Duodenal mucosa (tissue), 2 donors: ENCODE data around the gene DPF3.

Source experiments
- H3K27ac ChIP-seq: one replicate; pipeline ENCODE4 v1.7.0; 2013; ENCODE audit warnings: low read depth, low read length
- H3K27me3 ChIP-seq, 2 donors: one replicate each; pipeline ENCODE4 v1.7.0; 2013; ENCODE audit warnings: low read length in 2 of 2, control low read depth in 1 of 2; ENCODE audit not compliant: insufficient read depth in 2 of 2, control insufficient read depth in 1 of 2
- H3K36me3 ChIP-seq, 2 donors: one replicate each; pipeline ENCODE4 v1.7.0; 2013; ENCODE audit warnings: low read length in 2 of 2, control low read depth in 1 of 2; ENCODE audit not compliant: insufficient read depth in 2 of 2, control insufficient read depth in 1 of 2
- H3K4me1 ChIP-seq, 2 donors: one replicate each; pipeline ENCODE4 v1.7.0; 2013; ENCODE audit warnings: low read length in 2 of 2, control low read depth in 1 of 2; ENCODE audit not compliant: insufficient read depth in 2 of 2, control insufficient read depth in 1 of 2
- H3K4me3 ChIP-seq, 2 donors: one replicate each; pipeline ENCODE4 v1.7.0; 2013; ENCODE audit warnings: low read length in 2 of 2, low read depth in 1 of 2
- H3K9ac ChIP-seq, 2 donors: one replicate each; pipeline ENCODE4 v1.7.0; 2013; ENCODE audit warnings: low read length in 2 of 2, low read depth in 1 of 2
- H3K9me3 ChIP-seq, 2 donors: one replicate each; pipeline ENCODE4 v1.7.0; 2013; ENCODE audit warnings: low read length in 2 of 2, control low read depth in 1 of 2; ENCODE audit not compliant: control insufficient read depth in 1 of 2

Gene DPF3

DNA sequence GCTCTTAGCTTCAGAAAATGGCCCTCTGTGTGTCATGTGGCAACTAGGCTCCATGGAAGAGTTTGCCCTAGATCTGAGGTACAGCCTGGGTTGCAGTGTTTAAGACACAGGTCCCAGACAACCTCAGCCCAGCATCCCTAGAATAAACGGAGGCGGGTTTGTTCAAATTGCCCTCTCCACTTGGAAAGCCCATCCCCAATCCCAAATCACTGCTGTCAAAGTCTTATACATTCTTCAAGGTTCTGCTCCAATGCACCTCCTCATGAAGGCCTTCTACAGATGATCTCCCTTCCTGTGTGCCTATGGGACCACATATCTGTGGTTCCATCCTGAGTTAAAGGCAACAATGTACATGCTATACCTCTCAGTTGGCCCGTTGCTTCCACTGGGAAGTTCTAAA is 289.8 kb downstream of the DPF3 start:
- Histone ChIP-seq H3K4me3 (no peak overlapping the region), H3K9me3 (no peaks in the 10 kb centered on the region), H3K27ac (no peak overlapping the region), H3K27me3 (no peaks in the 10 kb centered on the region), H3K9ac (no peak overlapping the region), H3K4me1 (no peaks in the 10 kb centered on the region), H3K36me3 (no peaks in the 10 kb centered on the region)

DNA sequence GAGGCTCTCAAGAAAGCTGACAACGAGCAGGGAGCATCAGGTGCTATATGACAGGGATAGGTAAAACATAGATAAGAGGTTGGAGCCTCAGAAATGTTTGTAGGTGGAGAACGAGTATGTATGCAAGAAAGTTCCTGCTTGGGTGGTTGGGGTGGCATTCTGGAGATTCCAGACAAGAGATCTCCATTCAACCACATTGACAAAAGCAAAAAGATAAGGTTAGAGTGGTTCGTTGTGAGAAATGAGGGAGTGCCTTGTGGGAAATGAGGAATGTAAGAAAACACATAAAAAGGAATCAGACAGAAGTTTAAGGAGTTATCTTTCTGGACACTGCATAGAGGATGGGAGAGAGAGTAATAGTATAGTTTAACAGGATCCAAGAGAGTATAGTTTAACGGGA is 290.3 kb downstream of the DPF3 start:
- Histone ChIP-seq H3K9ac (no peak overlapping the region), H3K4me3 (no peak overlapping the region), H3K27ac (no peak overlapping the region), H3K36me3 (no peaks in the 10 kb centered on the region), H3K4me1 (no peaks in the 10 kb centered on the region), H3K9me3 (no peaks in the 10 kb centered on the region), H3K27me3 (no peaks in the 10 kb centered on the region)

DNA sequence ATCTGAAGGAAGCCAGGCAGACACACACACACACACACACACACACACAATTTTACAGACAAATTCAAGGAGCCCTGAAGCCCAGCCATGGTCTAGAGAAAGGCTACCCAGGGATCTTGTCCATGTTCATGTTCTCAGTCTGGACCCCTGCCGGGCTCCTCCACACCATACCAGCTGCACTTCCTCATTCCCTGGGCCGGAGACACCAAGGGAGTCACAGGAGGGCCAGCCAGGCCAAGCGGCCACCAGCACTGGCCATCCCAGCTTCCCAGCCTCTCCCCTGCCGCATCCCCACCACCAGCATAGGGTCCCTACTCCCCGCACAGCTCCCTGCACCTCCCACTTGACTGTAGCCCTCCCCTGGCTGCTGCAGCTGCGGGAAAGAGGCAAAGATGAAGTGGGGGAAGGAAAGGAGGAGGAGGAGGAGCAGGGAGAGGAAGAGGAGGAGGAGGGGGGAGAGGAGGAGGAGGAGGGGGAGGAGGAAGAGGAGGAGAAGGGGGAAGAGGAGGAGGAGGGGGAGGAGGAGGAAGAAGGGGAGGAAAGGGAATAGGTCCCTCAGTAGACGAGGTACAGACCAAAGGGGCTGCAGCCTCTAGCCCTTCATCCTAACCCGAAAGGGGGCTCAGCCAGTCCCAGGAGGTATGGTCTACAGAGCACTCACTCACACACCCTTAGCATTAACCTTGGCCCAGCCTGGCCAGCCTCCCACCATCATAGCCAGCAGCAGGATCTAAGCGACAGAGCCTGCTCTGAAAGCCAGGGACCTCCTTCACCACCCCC is 293.2 kb downstream of the DPF3 start:
- Histone ChIP-seq H3K36me3 (no peaks in the 10 kb centered on the region), H3K9me3 (no peaks in the 10 kb centered on the region), H3K4me3 (no peak overlapping the region), H3K9ac (no peak overlapping the region), H3K27me3 (peaks cover 0 to 5% of the 10 kb centered on the region in 2 donors), H3K4me1 (no peaks in the 10 kb centered on the region), H3K27ac (no peak overlapping the region)

DNA sequence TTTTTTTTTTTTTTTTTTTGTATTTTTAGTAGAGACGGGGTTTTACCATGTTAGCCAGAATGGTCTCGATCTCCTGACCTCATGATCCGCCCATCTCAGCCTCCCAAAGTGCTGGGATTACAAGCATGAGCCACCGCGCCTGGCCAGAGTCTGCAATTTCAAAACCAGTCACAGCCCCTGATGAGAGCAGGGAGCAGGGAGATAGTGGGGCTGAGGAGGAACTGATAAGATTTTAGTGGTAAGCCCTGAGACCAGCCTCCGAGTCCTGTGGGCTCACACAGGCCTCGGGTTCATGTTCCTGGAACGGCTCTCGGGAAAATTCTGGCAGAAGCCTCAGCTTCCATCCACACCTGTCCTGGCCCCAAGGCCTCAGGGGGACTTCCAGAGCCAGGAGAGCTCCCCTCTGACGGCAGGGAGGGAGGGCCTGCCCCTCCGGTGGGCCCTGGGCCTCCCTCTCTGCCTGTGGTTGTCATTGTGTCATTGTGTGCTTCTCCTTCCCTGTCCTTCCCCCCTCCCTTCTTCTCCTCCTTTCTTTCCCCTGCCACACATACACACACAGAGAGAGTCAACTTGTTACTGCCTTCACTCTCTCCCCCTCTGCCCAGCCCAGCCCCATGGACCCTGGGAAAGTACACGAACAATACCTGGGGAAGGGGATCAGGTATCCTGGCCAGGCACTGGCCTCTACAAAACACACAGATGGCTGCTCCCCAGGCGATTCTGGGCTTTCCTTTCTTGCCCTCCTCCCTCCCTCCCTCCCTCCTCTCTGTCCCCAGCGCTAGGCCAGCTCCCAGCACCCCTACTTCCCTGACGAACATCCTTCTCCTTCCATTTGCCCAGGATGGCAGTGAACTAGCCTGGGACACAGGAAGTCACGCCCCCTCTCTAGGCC is 294.1 kb downstream of the DPF3 start:
- Histone ChIP-seq H3K9ac (no peak overlapping the region), H3K4me1 (no peaks in the 10 kb centered on the region), H3K27me3 (peaks cover 0 to 5% of the 10 kb centered on the region in 2 donors), H3K36me3 (no peaks in the 10 kb centered on the region), H3K27ac (no peak overlapping the region), H3K9me3 (no peaks in the 10 kb centered on the region), H3K4me3 (no peak overlapping the region)

DNA sequence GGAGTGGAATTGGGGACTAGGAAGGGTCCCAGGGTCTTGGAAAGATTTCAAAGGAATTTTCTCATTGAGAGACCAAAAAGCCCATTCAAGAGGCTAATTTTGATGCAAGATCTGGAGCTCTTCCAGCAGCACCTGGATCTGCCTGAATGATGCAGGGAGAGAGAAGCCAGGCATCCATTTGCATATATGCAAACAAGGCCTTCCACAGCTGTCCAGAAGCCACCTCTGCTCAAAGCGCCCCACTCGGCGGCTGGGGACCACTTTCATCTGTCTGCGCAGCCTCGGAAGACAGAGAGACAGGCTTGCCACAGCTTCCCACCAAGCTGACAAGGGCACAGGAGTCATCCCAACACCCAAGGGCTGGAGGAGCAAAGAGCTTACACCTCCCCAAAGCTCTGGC is 295.6 kb downstream of the DPF3 start:
- Histone ChIP-seq H3K9me3 (no peaks in the 10 kb centered on the region), H3K4me1 (no peaks in the 10 kb centered on the region), H3K36me3 (no peaks in the 10 kb centered on the region), H3K27me3 (peaks cover 0 to 5% of the 10 kb centered on the region in 2 donors), H3K4me3 (no peak overlapping the region), H3K9ac (no peak overlapping the region), H3K27ac (no peak overlapping the region)

DNA sequence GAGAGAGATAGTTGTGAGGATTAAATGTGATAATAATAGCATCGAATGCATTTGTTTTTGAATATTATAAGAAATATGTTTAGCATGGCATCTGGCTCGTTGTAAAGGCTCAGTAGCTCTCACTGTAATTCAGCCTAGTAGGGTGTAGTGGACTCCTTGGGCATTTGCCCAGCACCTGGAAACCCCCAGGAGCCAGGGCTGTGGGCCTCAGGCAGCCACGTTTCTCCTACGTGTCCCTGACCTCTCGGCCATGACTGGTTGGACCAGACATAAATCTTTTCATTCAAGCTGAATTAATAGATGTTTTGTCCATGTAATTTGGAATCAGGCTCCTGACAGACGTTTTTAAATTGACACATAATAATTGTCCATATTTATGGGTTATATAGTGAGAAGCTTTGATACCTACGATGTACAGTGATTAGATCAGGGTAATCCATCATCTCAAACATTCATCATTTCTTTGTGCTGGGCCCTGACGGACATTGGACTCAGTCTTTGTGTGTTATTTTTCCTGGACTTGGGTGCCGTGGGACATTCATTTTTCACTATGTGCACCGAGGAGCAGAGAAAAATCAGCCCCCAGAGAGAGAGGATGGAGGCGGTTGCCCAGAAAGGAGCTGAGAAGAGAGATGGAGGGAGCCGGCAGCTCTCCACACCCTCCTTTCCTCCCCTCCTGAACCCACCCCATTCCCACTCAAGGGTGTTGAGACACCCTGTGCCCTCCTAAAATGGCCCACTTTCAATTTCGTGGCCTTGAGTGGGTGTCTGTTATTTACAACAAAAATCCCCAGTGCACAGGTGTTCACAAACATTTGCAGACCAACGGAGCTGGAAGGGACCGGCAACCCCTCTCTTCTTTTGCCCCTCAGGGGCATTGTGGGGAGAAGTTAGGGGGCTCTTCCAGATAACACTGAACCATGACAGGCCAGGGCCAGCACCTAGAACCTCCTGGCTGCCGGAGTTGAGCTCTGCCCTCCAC is 296.4 kb downstream of the DPF3 start:
- Histone ChIP-seq H3K9me3 (no peaks in the 10 kb centered on the region), H3K4me1 (no peaks in the 10 kb centered on the region), H3K36me3 (no peaks in the 10 kb centered on the region), H3K4me3 (no peak overlapping the region), H3K9ac (no peak overlapping the region), H3K27me3 (peaks cover 0 to 5% of the 10 kb centered on the region in 2 donors), H3K27ac (no peak overlapping the region)

DNA sequence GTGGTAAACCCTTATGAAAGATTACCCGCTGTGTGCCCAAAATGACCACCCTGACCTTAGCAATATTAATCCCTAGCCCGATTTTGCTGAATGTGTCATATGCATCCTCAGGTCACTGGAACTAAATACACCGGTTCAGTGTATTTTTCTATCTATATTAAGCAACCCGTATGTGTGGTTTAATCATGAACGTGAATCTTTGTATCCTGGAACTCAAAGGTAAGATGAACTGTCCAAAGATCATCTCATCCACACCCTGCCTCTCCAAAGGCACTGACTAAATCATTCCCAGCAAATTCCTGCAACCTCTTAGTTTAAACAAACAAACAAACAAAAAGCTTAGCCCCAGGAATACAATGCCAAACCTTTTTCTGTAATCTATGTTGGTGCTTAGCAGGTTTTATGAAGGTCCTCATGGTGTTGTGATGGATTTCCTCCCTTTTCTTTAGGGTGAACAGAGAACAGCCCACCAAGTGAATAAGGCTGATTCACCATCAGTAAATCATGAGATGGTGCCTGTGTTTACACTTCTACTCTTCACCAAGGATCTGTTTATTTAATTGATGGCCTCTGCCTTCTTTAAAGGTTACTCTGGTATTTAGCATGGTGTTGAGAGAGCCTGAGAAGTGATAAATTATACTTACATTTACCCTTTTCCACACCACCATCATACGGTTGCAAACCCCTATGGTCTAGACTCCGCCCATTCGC is 298.6 kb downstream of the DPF3 start:
- H3K27me3 ChIP-seq: peaks cover 0 to 5% of the 10 kb centered on the region in 2 donors
- H3K4me1 ChIP-seq: no peaks in the 10 kb centered on the region
- no peaks in the 10 kb centered on the region for H3K9me3 ChIP-seq
- H3K9ac ChIP-seq: no peak overlapping the region
- no peak overlapping the region for H3K4me3 ChIP-seq
- no peaks in the 10 kb centered on the region for H3K36me3 ChIP-seq
- no peak overlapping the region for H3K27ac ChIP-seq

DNA sequence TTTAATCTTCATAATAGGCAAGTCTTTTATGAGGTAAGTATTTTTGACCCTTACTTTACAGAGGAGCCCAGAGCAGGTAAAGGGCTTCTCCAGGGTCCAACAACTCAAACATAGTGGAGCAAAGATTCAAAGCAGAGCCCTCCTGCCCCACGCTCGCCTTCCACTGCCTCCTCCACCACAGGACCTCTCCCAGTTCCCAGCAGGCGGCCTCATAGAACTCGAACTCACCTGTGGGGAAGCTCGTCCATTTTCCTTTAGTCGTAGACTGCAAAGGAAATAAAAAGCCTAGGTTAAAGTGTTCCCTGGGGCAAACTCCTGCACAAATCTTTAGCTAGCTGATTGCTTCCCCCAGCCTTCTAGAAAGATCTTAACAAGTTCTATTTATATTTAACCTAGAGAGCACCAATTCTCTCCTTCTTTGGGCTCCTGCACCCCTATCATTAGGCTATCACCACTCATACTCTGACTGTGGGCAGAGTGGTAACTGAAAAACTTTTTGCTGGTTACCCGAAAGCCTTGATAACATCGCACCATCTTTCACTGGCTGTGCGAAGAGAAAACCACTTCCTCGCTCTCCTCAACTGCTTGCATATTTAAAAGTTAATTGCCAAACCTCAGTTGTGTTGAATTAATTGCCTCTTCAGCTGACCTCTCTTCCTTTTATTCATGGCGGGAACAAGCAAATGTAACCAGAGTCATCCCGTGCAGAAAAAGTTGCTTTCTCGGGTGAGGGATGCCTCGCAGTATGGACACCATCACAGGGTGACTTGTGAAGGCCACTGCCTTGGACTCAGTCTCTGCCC is 299.6 kb downstream of the DPF3 start:
- Histone ChIP-seq H3K36me3 (no peaks in the 10 kb centered on the region), H3K27ac (no peak overlapping the region)

DNA sequence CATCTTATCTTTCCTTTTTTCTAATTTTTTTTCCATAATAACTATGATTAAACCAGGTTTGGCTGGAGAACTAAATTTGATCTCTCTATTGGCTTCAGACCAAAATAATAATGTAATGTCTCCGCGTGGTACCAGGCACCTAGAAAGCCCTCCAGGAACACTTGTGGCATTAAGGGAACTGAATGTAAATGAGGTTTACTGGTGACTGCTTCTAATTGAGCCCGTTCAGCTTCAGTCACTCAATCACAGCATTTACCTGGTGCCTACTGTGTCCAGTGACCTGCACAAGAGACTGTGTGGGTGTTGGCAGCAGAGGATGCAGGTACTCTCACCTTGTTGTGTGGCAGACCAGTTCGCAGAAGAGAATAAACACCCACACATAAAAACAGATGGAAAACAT is 302.5 kb downstream of the DPF3 start:
- no peak overlapping the region for H3K27ac ChIP-seq
- no peaks in the 10 kb centered on the region for H3K4me1 ChIP-seq
- no peaks in the 10 kb centered on the region for H3K9me3 ChIP-seq
- no peaks in the 10 kb centered on the region for H3K27me3 ChIP-seq
- H3K4me3 ChIP-seq: no peak overlapping the region
- no peak overlapping the region for H3K9ac ChIP-seq
- H3K36me3 ChIP-seq: no peaks in the 10 kb centered on the region

More for the DNA sequence above, 299.6 kb downstream of the DPF3 start:
- no peak overlapping the region for H3K4me3 ChIP-seq
- no peaks in the 10 kb centered on the region for H3K4me1 ChIP-seq
- H3K27me3 ChIP-seq: peaks cover 0 to 5% of the 10 kb centered on the region in 2 donors
- no peaks in the 10 kb centered on the region for H3K9me3 ChIP-seq
- H3K9ac ChIP-seq: no peak overlapping the region
